A549 (cell line): Measurements from ENCODE around the gene PTPN1.

ENCODE experiments used
- CHD2 ChIP-seq: fragments of 150-350 bp; IDR thresholded peaks from 2 replicates; pipeline ENCODE4 v1.6.1; 2014; ENCODE audit warnings: low read length; ENCODE audit not compliant: partially characterized antibody
- CTCF ChIP-seq: fragments of >200 bp; sonication (Bioruptor Twin); formaldehyde crosslinking; IDR thresholded peaks from 3 replicates; pipeline ENCODE4 v1.5.1; 2016
- EHMT2 ChIP-seq: fragments of 200-600 bp; sonication (generic); IDR thresholded peaks from 2 replicates; pipeline ENCODE4 v1.6.1; 2016; ENCODE audit warnings: antibody characterized with exemption, low read depth, mild to moderate bottlenecking, moderate library complexity
- HOXA7 ChIP-seq: fragments of 250-450 bp; sonication (Bioruptor Pico); IDR thresholded peaks from 2 replicates; pipeline ENCODE4 v1.5.0; 2020; ENCODE audit warnings: mild to moderate bottlenecking, moderate library complexity
- MAFK ChIP-seq: fragments of 450-650 bp; IDR thresholded peaks from 2 replicates; pipeline ENCODE4 v1.6.1; 2014; ENCODE audit not compliant: partially characterized antibody
- POLR2A ChIP-seq: IDR thresholded peaks from 2 replicates; pipeline ENCODE4 v1.6.1; 2012; ENCODE audit warnings: mild to moderate bottlenecking, low read length
- RAD21 ChIP-seq, 2 experiments: fragments of >200 bp in 1 of 2; sonication (Bioruptor Twin) in 1 of 2; formaldehyde crosslinking in 1 of 2; IDR thresholded peaks in 1 of 2; conservative IDR thresholded peaks in 1 of 2; 2 replicates in 1 of 2; 3 replicates in 1 of 2; pipeline ENCODE4 v1.6.1; 2012 to 2018; ENCODE audit warnings: inconsistent platforms in 1 of 2
- RCOR1 ChIP-seq: fragments of 150-350 bp; IDR thresholded peaks from 2 replicates; pipeline ENCODE4 v1.6.1; 2014; ENCODE audit warnings: antibody characterized with exemption, low read length, low read depth
- TFCP2L1 ChIP-seq: fragments of 250-450 bp; sonication (Bioruptor Pico); IDR thresholded peaks from 2 replicates; pipeline ENCODE4 v1.5.0; 2021; ENCODE audit warnings: mild to moderate bottlenecking

DNA sequence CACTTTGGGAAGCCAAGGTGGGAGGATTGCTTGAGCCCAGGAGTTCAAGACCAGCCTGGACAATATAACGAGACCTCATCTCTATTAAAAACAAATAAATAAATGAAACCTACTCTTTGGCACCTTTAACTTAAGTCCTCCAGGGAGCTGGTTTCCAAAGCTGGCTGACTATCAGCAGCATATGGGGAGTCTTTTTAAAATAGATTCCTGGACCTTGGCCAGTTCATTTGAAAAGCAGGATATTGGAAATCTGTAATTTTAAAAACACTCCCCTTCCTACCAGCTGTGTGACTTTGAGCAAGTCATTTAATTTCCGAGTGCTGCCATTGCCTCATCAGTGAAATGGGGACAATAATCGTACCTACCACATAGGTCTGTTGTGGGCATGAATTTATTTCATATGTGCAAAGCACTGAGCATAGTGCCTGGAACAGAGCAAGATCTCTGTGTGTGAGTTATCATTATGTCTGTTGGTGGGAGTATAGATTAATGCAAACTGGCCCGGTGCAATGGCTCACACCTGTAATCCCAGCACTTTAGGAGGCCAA, 40.9 kb upstream of the PTPN1 start:
- TF ChIP-seq HOXA7 (CRISPR knock-in tag), result no peak
- no peak for TF ChIP-seq CTCF
- TF ChIP-seq RCOR1, result no peak
- TF ChIP-seq RAD21 (conservative IDR thresholded peaks at IDR 0.05 in 1 of 2, IDR thresholded peaks at IDR 0.05 in 1 of 2), result no peak
- no peak for TF ChIP-seq EHMT2
- TF ChIP-seq CHD2, result no peak
- no peak for TF ChIP-seq MAFK
- TF ChIP-seq TFCP2L1 (CRISPR knock-in tag), result no peak
- no peak for TF ChIP-seq POLR2A
